RPMI7951 (cell line): ENCODE measurements around the gene RAP1A. TPM values are rescaled to one million over a fixed set of nuclear protein-coding genes. Genes with fewer than 3 reads are reported as not detected.

Experiments
- DNase-seq: peaks from one replicate; pipeline ENCODE4 v3.0.0-alpha.2; 2012; ENCODE audit warnings: low read depth
- total RNA-seq: library from RNA; depleted of rRNA; stranded (reverse); fragments of >200 nt; shearing (Covaris generic); gene quantifications from 2 replicates; pipeline ENCODE4 v1.2.3, GENCODE V29; 2014; rRNA removed

Gene RAP1A
- total RNA-seq: 24.5 and 36.4 TPM in 2 replicates

GRCh38 chr1:111619635-111620440, at the start of gene RAP1A:
RAP1A (plus strand) TSS chr1:111619789; CDS start chr1:111691361, 71,572 bp downstream.
- peak; percentile 90 for DNase-seq

GRCh38 chr1:111569913-111570312, 49.7 kb upstream of the RAP1A start:
- no peak for DNase-seq

GRCh38 chr1:111570781-111571181, 48.8 kb upstream of the RAP1A start:
- DNase-seq: peak; percentile 55

DNA sequence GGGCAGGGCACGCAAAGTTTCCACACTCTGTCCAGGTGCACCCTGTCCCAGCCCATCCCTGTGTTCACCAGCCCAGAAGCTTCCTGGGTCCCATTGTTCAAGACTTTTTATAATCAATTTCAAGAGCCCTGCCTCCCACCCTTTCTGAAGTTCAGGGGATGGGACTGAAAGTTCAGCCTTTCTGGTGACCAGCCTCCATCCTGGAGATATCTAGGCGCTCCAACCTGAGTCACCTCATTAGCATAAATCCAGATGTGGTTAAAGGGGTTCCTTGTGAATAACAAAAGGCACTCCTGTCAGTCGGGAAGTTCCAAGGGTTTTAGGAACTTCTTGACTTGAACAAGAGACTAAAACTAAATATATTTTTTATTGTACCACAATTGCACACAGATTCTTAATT, 48.4 kb upstream of the RAP1A start:
- peak; percentile 24 for DNase-seq

DNA sequence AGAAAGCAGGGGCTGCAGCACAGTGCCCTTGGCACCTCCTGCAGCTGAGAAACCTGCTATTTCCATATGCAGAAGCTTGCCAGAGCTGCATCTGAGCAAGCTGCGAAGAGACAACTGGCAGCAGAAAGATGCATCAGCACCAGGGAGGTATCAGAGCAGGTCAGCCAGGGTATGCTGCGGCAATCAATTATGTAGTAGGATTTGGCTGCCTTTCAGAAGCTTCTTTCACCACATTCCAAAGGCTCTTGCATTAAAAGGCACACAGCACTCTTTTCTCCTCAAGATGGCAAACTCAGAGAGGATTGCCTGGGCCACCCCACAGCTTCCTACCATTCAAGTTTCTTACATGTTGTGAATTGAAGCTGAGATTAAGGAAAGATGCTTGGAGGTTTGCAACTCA, 47.6 kb upstream of the RAP1A start:
- peak; percentile 72 for DNase-seq

DNA sequence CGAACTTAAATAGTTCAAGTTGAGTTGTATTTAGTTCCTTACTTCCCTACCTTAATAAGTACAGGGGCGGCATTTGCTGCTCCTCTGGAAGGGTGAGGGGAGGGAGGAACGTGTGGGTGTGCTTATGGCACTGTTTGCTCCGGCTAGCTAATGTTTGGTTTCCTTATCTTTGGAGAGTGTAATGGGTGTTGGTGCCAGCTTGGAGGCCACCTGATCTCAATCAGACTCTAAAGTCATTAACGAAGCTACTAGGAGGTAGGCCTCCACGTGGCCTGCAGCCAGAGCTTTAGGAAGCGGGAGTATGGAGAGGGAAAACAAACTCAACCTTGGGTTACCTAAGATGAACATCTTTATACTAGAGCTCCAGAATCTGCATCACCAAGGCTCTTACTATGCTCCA, 43.0 kb upstream of the RAP1A start:
- no peak for DNase-seq

DNA sequence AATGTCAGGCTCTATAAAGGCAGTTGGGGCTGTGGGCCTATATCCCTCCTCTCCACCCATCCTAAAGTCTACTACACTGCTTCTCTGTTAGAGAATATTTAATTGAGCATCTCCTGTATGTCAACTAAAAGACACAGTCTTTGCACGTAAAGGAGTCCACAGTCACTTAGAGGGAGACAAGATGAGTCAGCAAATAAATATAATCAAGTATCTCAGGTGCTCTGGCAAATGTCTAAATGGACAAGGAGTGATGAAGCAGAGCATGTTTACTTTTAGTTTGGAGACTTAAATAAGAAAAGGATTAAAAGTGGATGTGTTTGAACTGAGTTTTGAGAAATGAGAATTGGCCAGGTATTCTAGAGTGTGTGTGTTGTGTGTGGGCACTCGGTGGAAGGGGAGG, 41.8 kb upstream of the RAP1A start:
- no peak for DNase-seq

DNA sequence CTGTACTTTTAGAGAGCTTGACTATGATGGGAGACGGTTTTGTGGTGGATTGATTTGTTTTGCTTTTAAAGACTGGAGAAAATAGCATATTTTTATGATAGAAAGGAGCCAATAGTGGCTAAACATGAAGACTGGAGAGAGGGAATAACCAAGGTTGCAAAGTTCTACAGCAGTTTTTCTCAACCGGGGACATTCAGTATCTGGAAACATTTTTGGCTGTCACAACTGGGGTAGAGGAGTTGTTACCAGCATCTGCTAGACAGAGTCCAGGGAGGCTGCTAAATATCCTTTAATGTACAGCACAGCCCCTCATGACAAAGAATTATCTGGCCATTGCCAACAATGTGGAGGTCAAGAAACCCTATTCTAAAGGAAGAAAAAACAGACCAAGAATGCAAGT, 38.4 kb upstream of the RAP1A start:
- DNase-seq: no peak

GRCh38 chr1:111582016-111582415, 37.6 kb upstream of the RAP1A start:
- DNase-seq: no peak

GRCh38 chr1:111582644-111583618, 36.7 kb upstream of the RAP1A start:
- DNase-seq: no peak

DNA sequence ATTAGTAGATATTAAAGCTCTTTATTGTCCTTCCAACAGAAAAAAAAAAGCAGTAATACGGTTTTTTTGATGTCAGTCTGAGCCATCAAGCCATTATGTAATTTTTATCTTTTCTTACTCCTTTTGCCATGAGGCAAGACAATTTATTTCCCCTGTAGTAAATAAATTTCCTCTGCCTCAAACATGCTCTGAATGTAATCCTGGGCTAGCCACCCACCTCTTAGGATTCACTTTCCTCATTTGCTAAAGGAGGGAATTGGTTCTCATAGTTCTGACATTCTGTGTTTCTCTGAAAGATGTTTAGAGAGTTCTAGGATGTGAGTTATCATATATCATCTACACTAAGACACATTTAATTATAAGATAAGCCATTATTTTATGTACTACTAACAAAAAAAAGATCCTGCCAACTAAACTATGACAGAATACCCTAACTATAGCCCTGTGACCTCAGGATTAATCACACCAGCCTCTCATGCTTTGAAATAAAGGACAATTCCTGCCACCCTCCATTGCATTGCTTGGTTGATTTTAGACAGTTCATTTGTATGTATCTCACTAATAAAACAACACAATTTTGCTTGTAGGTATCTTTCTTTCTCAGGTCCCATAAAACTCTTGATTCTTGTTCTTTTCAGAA, 34.0 kb upstream of the RAP1A start:
- DNase-seq: no peak

DNA sequence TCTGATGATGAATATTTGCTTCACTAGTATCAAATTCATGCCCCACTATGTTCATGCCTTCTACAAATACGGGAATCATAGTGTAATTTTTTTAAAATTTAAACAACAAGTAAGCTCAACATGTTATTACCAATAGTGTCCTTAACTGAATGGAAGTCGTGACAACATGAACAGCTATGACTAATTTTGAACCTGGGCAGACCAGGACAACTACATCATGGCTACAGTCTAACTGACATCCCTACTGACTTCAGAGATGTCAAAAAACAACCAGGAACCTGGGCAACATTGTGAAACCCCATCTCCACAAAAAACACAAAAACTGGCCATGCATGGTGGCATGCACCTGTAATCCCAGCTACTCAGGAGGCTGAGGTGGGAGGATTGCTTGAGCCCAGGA, 33.5 kb upstream of the RAP1A start:
- no peak for DNase-seq

DNA sequence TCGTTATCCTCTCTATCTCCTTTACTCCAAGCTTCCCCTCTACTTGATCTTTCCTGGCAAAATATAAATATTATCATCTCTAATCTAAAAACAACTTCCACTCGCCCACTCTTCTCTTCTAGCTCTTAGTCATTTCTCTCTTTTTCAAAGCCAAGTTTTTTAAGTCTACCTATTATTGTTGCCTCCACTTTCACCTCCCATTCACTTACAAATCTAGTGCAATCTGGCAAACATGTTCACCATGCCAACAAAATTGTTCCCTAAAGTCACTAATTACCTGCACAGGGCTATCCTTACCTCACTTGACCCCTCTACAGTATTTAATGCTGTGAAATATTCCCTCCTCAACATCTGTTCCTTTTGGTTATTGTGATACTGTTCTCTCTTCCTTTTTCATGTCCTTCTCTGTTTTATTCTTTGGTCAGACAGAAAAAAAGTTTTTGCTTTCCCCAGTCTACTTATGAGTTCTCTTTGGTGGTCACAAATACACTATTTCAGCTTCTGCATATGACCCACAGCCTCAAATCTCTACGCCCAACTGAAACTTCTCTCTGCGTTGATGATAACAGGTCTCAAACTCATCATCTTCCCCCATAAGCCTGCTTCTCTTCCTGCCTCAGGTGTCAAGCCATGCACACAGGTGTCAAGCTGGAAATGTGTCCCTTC, 31.9 kb upstream of the RAP1A start:
- no peak for DNase-seq

GRCh38 chr1:111591937-111592336, 27.7 kb upstream of the RAP1A start:
- no peak for DNase-seq

- peak; percentile 83 for DNase-seq
Measured at GRCh38 chr1:111592389-111593361, 26.9 kb upstream of the RAP1A start.

- peak; percentile 15 for DNase-seq
Measured at GRCh38 chr1:111593403-111594305, 25.9 kb upstream of the RAP1A start.

GRCh38 chr1:111594306-111594693, 25.3 kb upstream of the RAP1A start:
- no peak for DNase-seq

DNA sequence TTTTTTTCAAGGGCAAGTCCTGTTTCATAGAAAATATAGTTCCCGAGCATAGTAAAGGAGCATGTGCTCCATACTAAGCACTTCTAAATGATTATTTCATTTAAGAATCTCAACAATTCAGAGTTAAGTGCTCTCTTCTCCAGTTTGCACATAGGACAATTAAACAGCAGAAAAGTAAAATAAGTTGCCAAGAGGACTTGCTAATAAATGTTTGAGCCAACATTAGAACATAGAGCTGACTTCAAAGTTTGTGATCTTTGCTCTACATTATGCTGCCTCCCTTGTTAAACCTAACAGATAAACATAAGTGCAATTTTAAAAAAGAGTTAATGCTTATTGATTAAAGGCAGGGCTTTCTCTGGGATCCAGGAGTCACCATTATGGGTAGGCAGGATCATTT, 23.8 kb upstream of the RAP1A start:
- DNase-seq: no peak

GRCh38 chr1:111596499-111596898, 23.1 kb upstream of the RAP1A start:
- DNase-seq: no peak
